ENCODE measurements around the gene AK4. TPM values are rescaled to one million over a fixed set of nuclear protein-coding genes. Genes with fewer than 3 reads are reported as not detected.
"Not testable (repeated sequence)": the region's sequence is repeated elsewhere in the genome, so short reads cannot be mapped to it uniquely, and the experiment has no call there.

AK4 gene
- total RNA-seq, 2 experiments from 2014 or later, result 129 TPM

DNA sequence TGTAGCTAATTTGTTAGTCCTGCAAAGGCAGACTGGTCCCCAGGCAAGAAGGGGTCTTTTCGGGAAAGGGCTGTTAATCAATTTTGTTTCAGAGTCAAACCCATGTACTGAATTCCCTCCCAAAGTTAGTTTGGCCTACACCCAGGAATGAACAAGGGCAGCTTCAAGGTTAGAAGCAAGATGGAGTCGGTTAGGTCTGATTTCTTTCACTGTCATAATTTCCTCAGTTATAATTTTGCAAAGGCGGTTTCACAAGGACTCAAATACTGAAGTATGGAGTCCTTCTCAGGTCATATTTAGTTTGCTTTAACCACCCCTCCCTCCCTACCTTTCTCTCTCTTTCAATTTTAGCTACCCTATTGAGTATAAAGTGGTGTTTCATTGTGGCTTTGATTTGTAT lies 16.1 kb downstream of the AK4 start:
- not testable (repeated sequence) for H3K9me3 Mint-ChIP-seq, H3K4me3 Mint-ChIP-seq, H3K36me3 Mint-ChIP-seq, DNase-seq, H3K27me3 Mint-ChIP-seq, H3K4me1 Mint-ChIP-seq, H3K27ac Mint-ChIP-seq

DNA sequence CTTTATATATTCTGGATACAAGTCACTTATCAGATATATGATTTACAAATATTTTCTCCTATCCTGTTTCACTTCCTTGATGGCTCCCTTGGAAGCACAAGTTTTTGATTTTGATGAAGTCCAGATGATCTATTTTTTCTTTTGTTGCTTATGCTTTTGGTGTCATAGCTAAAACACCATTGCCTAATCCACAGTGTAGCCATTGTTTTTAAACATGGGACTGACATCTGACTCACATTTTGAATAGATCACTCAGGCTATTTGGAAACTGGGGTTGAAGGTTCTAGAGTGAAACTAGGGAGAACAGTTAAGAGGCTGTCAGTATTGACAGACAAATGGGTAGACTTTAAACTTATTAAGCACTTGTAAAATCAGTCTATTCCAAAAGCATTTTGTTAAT lies 16.6 kb downstream of the AK4 start:
- Mint-ChIP-seq H3K36me3 (peaks cover 10% of the 10 kb centered on the region), H3K27me3 (no peaks in the 10 kb centered on the region), H3K4me3 (no peak overlapping the region), H3K4me1 (no peaks in the 10 kb centered on the region), H3K9me3 (no peaks in the 10 kb centered on the region), H3K27ac (no peak overlapping the region)
- DNase-seq, result no peak

DNA sequence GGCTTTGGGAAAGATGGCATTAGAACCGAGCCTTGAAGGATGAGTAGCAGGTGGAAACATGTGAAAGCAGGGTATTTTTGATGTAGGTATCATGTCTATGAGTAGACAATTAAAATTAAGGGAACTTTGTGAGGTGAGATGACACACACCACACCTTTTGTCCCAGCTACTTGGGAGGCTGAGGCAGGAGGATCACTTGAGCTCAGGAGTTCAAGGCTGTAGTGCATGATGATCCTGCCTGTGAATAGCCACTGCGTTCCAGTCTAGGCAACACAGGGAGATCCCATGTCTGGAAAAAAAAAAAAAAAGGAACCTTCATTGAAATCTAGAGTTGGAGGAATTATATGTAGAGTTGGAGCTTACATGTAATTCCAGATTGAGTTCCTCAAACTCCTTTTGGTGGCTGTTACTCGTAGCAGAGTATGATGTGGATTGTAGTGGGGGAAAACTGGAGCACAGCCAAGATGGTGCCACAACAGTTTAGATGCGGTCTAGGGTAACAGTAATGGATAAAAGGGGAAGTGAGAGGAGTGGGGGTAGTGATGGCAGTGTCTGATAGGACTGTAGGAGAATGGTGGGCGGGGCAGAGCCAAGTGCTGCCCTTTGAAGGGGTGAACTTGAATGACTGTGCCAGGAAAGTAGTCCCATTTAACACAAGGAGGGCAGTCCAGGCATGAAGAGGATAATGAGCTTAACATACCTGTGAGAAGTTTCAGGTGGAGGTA lies 17.4 kb downstream of the AK4 start:
- no peak for DNase-seq
- Mint-ChIP-seq H3K4me1 (peaks cover 2% of the 10 kb centered on the region), H3K36me3 (peaks cover 10% of the 10 kb centered on the region), H3K27ac (no peak overlapping the region), H3K27me3 (no peaks in the 10 kb centered on the region), H3K4me3 (no peak overlapping the region), H3K9me3 (no peaks in the 10 kb centered on the region)

DNA sequence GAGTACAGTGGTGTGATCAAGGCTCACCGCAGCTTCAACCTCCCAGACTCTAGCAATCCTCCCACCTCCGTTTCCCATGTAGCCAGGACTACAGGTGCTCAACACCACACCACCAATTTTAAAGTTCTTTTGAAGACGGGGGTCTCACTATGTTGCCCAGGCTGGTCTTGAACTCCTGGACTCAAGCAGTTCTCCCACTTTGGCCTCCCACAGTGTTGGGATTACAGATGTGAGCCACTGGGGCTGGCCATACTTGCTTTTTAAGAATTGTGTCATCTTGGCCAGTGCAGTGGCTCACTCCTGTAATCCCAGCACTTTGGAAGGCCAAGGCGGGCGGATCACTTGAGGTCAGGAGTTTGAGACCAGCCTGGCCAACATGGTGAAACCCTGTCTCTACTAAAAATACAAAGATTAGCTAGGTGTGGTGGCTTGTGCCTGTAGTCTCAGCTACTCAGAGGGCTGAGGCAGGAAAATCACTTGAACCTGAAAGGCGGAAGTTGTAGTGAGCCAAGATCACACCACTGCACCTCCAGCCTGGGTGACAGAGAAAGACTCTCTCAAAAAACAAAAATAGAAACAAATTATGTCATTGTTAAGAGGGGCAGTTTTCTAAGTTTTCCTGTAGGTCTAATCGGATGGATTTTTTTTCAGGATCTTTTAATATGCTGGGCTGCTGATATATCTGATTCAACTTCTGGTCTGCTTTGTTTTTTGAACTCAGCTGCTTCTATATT lies 18.7 kb downstream of the AK4 start:
- H3K9me3 Mint-ChIP-seq, result no peaks in the 10 kb centered on the region
- no peak overlapping the region for H3K4me3 Mint-ChIP-seq
- H3K4me1 Mint-ChIP-seq, result peaks cover 2% of the 10 kb centered on the region
- H3K27ac Mint-ChIP-seq, result no peak overlapping the region
- DNase-seq, result no peak
- H3K36me3 Mint-ChIP-seq, result peaks cover 10% of the 10 kb centered on the region
- no peaks in the 10 kb centered on the region for H3K27me3 Mint-ChIP-seq

DNA sequence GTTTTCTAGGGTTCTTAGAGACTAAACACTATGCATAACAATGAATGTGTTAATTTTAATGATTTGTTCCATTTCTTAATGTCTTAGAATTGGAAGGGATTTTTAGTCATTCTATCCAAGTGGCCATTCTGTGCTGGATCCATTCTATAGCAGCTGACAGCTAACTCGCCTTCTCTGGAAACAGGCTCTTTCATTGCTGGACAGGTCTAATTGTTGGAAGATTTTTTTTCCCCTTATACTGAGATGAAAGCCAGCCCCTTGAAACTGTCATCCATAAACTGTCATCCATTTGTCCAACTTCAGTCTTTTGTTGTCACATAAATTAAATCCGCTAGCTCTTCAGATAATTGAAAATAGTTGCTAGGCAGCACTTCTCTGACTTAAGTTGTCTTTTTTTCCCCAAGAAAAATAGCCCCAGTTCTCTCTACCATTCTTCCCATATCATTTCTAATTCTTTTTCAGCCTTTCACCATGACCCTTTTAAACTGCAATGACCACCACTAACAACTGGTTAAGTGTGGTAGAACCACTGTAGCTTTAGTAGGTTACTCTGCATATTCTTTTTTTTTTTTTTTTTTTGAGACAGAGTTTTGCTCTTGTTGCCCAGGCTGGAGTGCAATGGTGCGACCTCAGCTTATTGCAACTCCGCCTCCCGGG lies 19.7 kb downstream of the AK4 start:
- no peak for DNase-seq
- Mint-ChIP-seq H3K27me3 (no peaks in the 10 kb centered on the region), H3K4me1 (peaks cover 2% of the 10 kb centered on the region), H3K4me3 (no peak overlapping the region), H3K9me3 (no peaks in the 10 kb centered on the region), H3K27ac (no peak overlapping the region), H3K36me3 (peaks cover 7% of the 10 kb centered on the region)

DNA sequence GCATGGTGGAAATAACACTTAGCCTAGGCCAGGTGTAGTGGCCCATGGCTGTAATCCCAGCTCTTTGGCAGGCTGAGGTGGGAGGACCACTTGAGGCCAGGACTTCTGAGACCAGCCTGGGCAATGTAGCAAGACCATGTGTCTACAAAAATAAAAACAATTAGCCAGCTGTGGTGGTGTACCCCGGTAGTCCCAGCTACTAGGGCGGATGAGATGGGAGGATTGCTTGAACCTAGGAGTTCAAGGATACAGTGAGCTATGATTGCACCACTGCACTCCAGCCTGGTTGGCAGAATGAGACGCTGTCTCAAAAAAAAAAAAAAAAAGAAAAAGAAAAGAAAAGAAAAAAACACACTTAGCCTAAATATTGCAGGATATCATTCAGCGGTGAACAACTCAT lies 20.9 kb downstream of the AK4 start:
- Mint-ChIP-seq H3K36me3 (peaks cover 2% of the 10 kb centered on the region), H3K9me3 (no peaks in the 10 kb centered on the region), H3K27ac (no peak overlapping the region), H3K4me1 (peaks cover 3% of the 10 kb centered on the region), H3K27me3 (peaks cover 4% of the 10 kb centered on the region), H3K4me3 (no peak overlapping the region)
- no peak for DNase-seq

DNA sequence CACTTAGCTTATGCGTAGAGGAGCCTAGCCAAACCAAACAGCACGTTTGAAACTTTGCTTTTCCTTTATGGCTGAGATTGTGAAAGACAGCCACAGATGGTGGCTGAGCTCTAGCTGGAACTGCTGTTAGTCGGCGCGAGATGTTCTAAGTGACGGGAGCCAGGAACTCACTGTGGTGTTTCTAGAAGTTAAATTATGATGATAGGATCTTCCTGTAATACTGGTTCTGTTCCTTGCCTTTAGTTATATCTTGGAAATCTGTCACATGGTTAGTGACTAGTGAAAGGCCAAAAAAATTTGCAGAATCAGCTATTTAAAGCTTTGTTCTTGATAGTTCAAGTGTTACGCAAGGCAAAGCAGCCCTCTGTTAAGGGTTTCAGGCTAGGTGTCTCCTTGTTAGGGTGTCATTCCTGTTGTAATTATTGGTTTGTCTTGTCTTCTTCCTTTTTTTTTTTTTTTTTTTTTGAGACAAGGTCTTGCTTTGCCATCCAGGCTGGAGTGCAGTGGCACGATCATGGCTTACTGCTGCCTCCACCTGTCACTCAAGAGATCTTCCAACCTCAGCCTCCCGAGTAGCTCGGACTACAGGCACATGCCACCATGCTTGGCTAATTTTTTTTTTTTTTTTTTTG lies 22.6 kb downstream of the AK4 start:
- H3K9me3 Mint-ChIP-seq, result no peaks in the 10 kb centered on the region
- no peak overlapping the region for H3K4me3 Mint-ChIP-seq
- H3K36me3 Mint-ChIP-seq, result peaks cover 2% of the 10 kb centered on the region
- peaks cover 4% of the 10 kb centered on the region for H3K27me3 Mint-ChIP-seq
- no peak for DNase-seq
- H3K27ac Mint-ChIP-seq, result no peak overlapping the region
- peaks cover 10% of the 10 kb centered on the region for H3K4me1 Mint-ChIP-seq

DNA sequence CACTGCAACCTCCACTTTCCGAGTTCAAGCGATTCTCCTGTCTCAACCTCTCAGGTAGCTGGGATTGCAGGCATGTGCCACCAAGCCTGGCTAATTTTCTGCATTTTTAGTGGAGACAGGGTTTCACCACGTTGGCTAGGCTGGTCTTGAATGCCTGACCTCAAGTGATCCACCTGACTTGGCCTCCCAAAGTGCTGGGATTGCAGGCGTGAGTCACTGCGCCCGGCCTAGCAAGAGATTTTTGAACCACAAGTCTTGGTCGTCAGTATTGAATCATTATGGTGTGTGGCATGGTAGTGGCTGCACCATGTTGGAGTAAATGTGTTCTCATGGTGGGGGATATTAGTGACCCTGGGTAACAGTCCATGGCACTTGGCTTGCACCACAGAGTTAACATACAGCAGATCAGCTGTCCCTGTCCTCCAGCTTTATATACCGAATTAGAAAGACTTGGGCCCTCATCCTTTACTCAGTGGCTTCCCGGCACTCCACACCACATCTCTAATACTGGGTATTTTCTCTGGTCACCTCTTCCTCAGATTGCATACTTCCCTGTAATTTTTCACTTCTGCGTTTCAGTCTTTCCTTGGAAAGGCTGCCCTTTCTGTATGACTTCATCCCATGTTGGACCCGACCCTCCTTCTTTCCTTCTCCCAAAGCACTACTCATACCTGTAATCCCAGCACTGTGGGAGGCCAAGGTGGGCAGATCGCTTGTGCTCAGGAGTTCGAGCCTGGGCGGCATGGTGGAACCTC lies 25.1 kb downstream of the AK4 start:
- peaks cover 10% of the 10 kb centered on the region for H3K4me1 Mint-ChIP-seq
- no peaks in the 10 kb centered on the region for H3K36me3 Mint-ChIP-seq
- no peak overlapping the region for H3K4me3 Mint-ChIP-seq
- peaks cover 4% of the 10 kb centered on the region for H3K27me3 Mint-ChIP-seq
- DNase-seq, result no peak
- no peaks in the 10 kb centered on the region for H3K9me3 Mint-ChIP-seq
- H3K27ac Mint-ChIP-seq, result no peak overlapping the region

DNA sequence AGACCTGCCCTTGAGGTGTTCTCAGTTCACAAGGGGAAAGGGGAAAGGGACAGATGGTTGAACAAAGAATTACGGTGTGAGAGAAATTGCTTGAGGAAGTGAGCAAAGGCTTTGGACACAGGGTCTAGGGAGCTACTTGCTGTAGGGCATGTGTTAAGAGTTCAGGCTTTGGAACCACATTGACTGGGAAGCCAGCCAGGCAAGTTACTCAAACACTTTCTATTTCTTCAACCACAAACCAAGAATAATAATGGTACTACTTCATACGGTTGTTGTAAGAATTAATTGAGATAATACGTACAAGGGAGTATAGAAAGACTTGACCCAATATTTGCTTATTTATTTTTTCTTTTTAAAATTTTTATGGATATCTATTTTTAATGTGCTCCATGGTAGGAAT lies 26.6 kb downstream of the AK4 start:
- no peaks in the 10 kb centered on the region for H3K36me3 Mint-ChIP-seq
- H3K4me1 Mint-ChIP-seq, result peaks cover 10% of the 10 kb centered on the region
- DNase-seq, result no peak
- peaks cover 4% of the 10 kb centered on the region for H3K27me3 Mint-ChIP-seq
- no peak overlapping the region for H3K4me3 Mint-ChIP-seq
- H3K27ac Mint-ChIP-seq, result no peak overlapping the region
- no peaks in the 10 kb centered on the region for H3K9me3 Mint-ChIP-seq

DNA sequence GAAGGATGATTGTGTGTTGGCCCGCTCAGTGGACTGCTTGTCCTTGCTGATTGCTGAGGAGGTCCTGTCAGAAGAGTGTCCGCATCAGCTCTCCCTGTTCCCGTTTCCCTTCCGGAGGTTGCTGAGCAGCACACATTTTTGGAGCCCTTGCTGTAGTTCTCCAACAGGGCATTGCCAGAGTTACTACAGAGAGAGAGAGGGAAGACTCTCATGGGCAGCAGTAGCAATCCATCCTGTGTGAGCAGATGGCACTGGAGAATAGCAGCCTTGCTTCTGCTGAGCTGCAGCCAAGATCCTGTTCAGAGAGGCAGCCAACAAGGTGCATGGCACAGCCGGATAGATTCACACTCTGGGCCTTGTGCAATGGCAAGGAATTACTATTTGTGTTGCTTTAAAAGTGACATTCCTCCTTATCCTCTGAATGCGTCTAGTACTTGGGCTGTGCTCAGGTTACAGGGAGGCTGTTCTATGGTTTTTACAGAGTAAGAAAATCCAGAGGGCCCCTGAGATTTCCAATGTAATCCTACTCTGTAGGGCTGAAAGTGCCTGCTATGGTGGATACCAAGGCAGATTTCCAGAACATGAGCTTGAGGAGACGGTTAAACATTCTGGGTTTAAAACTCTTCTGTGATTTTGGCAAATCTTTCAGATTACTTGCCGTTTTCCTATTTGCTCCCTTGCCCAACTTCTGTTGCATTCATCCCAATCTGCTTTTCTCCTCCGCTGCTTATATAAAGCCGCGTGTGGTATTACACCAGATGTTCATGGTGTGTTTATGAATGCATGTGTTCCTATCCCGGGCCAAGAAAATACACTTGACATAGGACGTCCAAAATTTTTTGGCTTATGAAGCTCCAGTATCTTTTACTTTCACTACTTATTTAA lies 27.4 kb downstream of the AK4 start:
- H3K4me3 Mint-ChIP-seq, result no peak overlapping the region
- H3K36me3 Mint-ChIP-seq, result no peaks in the 10 kb centered on the region
- H3K27me3 Mint-ChIP-seq, result peaks cover 4% of the 10 kb centered on the region
- H3K9me3 Mint-ChIP-seq, result no peaks in the 10 kb centered on the region
- H3K27ac Mint-ChIP-seq, result no peak overlapping the region
- H3K4me1 Mint-ChIP-seq, result peaks cover 8% of the 10 kb centered on the region
- no peak for DNase-seq

DNA sequence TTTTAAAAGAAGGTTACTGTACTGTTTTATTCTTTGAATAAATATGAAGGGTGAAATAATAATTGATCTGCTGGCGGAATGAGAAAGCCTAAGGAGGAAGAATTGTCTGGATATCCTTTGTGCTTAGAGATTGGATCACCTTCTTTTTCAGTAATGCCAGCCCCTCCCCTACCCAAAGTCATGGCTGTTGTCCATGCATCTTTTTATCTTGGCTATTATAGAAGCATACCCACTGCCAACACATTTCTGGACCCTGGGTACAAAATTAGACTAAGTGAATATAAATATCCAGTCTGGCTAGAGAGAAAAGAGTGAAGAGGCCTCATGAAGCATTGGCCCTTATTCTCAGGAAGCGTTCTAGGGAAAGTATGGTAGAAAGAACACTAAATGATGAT lies 28.1 kb downstream of the AK4 start:
- DNase-seq, result no peak
- H3K27me3 Mint-ChIP-seq, result peaks cover 4% of the 10 kb centered on the region
- H3K27ac Mint-ChIP-seq, result no peak overlapping the region
- no peak overlapping the region for H3K4me3 Mint-ChIP-seq
- no peaks in the 10 kb centered on the region for H3K9me3 Mint-ChIP-seq
- peaks cover 8% of the 10 kb centered on the region for H3K4me1 Mint-ChIP-seq
- no peaks in the 10 kb centered on the region for H3K36me3 Mint-ChIP-seq

DNA sequence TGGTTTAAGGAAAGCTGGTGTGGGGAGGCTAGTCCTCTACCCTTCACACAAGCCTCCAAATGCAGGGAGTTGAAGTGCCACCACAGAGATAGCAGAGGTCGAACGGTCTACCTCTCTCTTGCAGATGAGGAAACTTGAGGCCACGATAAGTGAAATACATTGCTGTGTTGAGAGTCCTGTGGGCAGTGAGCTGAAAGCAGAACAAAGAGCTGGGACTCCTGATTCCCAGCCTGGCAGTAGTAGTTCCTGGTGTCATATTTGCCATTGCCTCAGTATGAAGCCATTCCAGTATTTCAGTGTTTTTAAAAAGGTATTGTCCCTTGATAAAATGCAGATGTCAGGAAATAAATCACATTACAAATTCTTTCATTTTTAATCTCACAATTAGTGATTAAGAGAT lies 28.6 kb downstream of the AK4 start:
- Mint-ChIP-seq H3K4me3 (no peak overlapping the region), H3K4me1 (peaks cover 8% of the 10 kb centered on the region), H3K27ac (no peak overlapping the region), H3K9me3 (no peaks in the 10 kb centered on the region), H3K36me3 (no peaks in the 10 kb centered on the region), H3K27me3 (peaks cover 4% of the 10 kb centered on the region)
- DNase-seq, result no peak

DNA sequence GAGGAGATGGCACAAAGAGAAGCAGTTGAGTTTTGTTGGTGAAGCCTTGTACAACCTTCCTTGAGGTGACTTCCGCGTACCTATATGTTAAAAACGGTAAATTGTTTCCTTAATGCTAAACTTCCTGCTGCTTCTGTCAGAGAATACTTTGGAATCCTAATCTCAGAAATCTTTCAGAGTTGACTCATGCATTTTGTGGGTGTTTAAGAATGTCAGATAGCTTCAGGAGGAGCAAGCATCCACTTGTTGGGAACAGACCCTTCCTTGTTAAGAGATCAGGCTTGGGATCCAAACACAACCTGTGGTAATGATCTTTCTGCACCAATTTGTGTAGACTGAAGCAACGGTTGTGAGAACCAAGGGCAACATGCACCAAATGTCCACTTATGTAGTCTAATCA lies 29.5 kb downstream of the AK4 start:
- DNase-seq, result no peak
- peaks cover 8% of the 10 kb centered on the region for H3K4me1 Mint-ChIP-seq
- H3K27me3 Mint-ChIP-seq, result peaks cover 4% of the 10 kb centered on the region
- no peaks in the 10 kb centered on the region for H3K36me3 Mint-ChIP-seq
- no peak overlapping the region for H3K27ac Mint-ChIP-seq
- H3K9me3 Mint-ChIP-seq, result no peaks in the 10 kb centered on the region
- H3K4me3 Mint-ChIP-seq, result no peak overlapping the region

DNA sequence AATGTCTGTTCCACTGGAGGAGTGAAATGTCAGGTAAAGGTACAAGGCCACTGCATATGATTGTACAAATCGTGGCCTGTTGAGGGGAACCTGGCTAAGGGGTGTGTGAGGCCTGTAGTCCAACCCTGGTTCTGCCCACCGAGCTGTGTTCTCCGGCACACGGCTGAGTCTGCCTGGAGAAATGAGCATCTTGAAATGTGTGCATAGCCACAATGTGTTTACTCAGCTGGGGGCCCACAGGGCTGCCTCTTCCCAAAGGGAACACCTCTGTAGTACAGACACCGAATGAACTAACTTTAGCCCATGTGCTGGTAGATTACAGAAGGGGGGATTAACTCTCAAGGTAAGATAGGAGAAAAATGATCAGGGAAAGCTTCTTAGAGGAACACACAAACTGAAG lies 30.2 kb downstream of the AK4 start:
- Mint-ChIP-seq H3K27ac (no peak overlapping the region), H3K36me3 (no peaks in the 10 kb centered on the region), H3K4me1 (peaks cover 8% of the 10 kb centered on the region)

More for the DNA sequence above, 30.2 kb downstream of the AK4 start:
- peaks cover 3% of the 10 kb centered on the region for H3K27me3 Mint-ChIP-seq
- DNase-seq, result no peak
- no peaks in the 10 kb centered on the region for H3K9me3 Mint-ChIP-seq
- no peak overlapping the region for H3K4me3 Mint-ChIP-seq

Data from activated naive CD8-positive, alpha-beta T cell treated with anti-CD3 and anti-CD28 coated beads for 36 hours (primary cell).